H9 (cell line): ENCODE data around the gene AKAP7. TPM values are rescaled to one million over a fixed set of nuclear protein-coding genes. Genes with fewer than 3 reads are reported as not detected.

ENCODE experiments used
- DNase-seq: peaks from one replicate; pipeline ENCODE4 v3.0.0-alpha.2; 2017
- H2AFZ ChIP-seq: one replicate; pipeline ENCODE4 v1.6.1; 2013; ENCODE audit warnings: mild to moderate bottlenecking, low read length, control low read depth, moderate library complexity
- H2AK5ac ChIP-seq: 2 replicates; pipeline ENCODE4 v1.6.1; 2013; ENCODE audit warnings: low read length, control low read depth, mixed read lengths; ENCODE audit not compliant: insufficient read length
- H2BK120ac ChIP-seq: one replicate; pipeline ENCODE4 v1.6.1; 2013; ENCODE audit warnings: low read depth, mild to moderate bottlenecking, low read length, control low read depth, inconsistent platforms; ENCODE audit not compliant: poor library complexity, severe bottlenecking
- H2BK12ac ChIP-seq: 2 replicates; pipeline ENCODE4 v1.6.1; 2013; ENCODE audit warnings: low read length, control low read depth, mixed read lengths, low read depth; ENCODE audit not compliant: insufficient read length
- H2BK15ac ChIP-seq: 2 replicates; pipeline ENCODE4 v1.6.1; 2013; ENCODE audit warnings: low read depth, low read length, control low read depth
- H2BK20ac ChIP-seq: one replicate; pipeline ENCODE4 v1.6.1; 2013; ENCODE audit warnings: low read depth, mild to moderate bottlenecking, low read length, control low read depth, inconsistent platforms; ENCODE audit not compliant: poor library complexity, severe bottlenecking
- H2BK5ac ChIP-seq: 2 replicates; pipeline ENCODE4 v1.6.1; 2013; ENCODE audit warnings: low read length, control low read depth, mixed read lengths; ENCODE audit not compliant: insufficient read length
- H3K14ac ChIP-seq: 2 replicates; pipeline ENCODE4 v1.6.1; 2013; ENCODE audit warnings: low read length, control low read depth; ENCODE audit not compliant: insufficient read depth
- H3K18ac ChIP-seq: 2 replicates; pipeline ENCODE4 v1.6.1; 2013; ENCODE audit warnings: low read depth, mild to moderate bottlenecking, mixed read lengths, low read length, control low read depth; ENCODE audit not compliant: insufficient read length
- H3K23ac ChIP-seq: 2 replicates; pipeline ENCODE4 v1.6.1; 2013; ENCODE audit warnings: low read length, control low read depth, mixed read lengths, low read depth; ENCODE audit not compliant: insufficient read length
- H3K23me2 ChIP-seq: 2 replicates; pipeline ENCODE4 v1.6.1; 2013; ENCODE audit warnings: low read depth, mild to moderate bottlenecking, mixed read lengths, low read length, control low read depth; ENCODE audit not compliant: insufficient read length, poor library complexity, severe bottlenecking
- H3K27ac ChIP-seq: 2 replicates; pipeline ENCODE4 v1.5.1; 2013; ENCODE audit warnings: low read length, control low read depth, mixed read lengths, low read depth; ENCODE audit not compliant: insufficient read length
- H3K27me3 ChIP-seq: 2 replicates; pipeline ENCODE4 v1.6.1; 2013; ENCODE audit warnings: low read length, control low read depth, inconsistent platforms; ENCODE audit not compliant: insufficient read depth
- H3K4ac ChIP-seq: 2 replicates; pipeline ENCODE4 v1.6.1; 2013; ENCODE audit warnings: low read depth, mild to moderate bottlenecking, control low read depth, inconsistent platforms, low read length, moderate library complexity
- H3K4me1 ChIP-seq: 2 replicates; pipeline ENCODE4 v1.6.1; 2013; ENCODE audit warnings: low read length, control low read depth, inconsistent platforms; ENCODE audit not compliant: insufficient read depth
- H3K4me2 ChIP-seq: 2 replicates; pipeline ENCODE4 v1.6.1; 2013; ENCODE audit warnings: low read length, control low read depth, mixed read lengths; ENCODE audit not compliant: insufficient read length, insufficient read depth
- H3K56ac ChIP-seq: 2 replicates; pipeline ENCODE4 v1.6.1; 2013; ENCODE audit warnings: low read depth, mild to moderate bottlenecking, mixed read lengths, low read length, control low read depth; ENCODE audit not compliant: insufficient read length
- H3K79me1 ChIP-seq: 2 replicates; pipeline ENCODE4 v1.6.1; 2013; ENCODE audit warnings: low read depth, mild to moderate bottlenecking, moderate library complexity, low read length, control low read depth, inconsistent platforms; ENCODE audit not compliant: insufficient read depth, poor library complexity, severe bottlenecking
- H3K79me2 ChIP-seq: 2 replicates; pipeline ENCODE4 v1.6.1; 2013; ENCODE audit warnings: low read length, control low read depth, inconsistent platforms; ENCODE audit not compliant: insufficient read depth
- H3K9ac ChIP-seq: 2 replicates; pipeline ENCODE4 v1.6.1; 2013; ENCODE audit warnings: low read length, control low read depth, mixed read lengths; ENCODE audit not compliant: insufficient read length; ENCODE audit errors: extremely low read depth
- H3K9me3 ChIP-seq: one replicate; pipeline ENCODE4 v1.6.1; 2013; ENCODE audit warnings: low read depth, low read length, inconsistent platforms; ENCODE audit not compliant: control insufficient read depth
- H3T11ph ChIP-seq: one replicate; pipeline ENCODE4 v1.6.1; 2013; ENCODE audit warnings: mild to moderate bottlenecking, low read length, control low read depth, inconsistent platforms
- H4K20me1 ChIP-seq: one replicate; pipeline ENCODE4 v1.6.1; 2013; ENCODE audit not compliant: control insufficient read depth, insufficient read length, insufficient read depth
- H4K5ac ChIP-seq: 2 replicates; pipeline ENCODE4 v1.6.1; 2013; ENCODE audit warnings: low read depth, mild to moderate bottlenecking, mixed read lengths, low read length, control low read depth; ENCODE audit not compliant: insufficient read length
- H4K8ac ChIP-seq: replicated peaks from 2 replicates; pipeline ENCODE4 v1.6.1; 2013; ENCODE audit warnings: low read length, control low read depth, mixed read lengths, low read depth; ENCODE audit not compliant: insufficient read length
- H4K91ac ChIP-seq: 2 replicates; pipeline ENCODE4 v1.6.1; 2013; ENCODE audit warnings: low read depth, mild to moderate bottlenecking, moderate library complexity, mixed read lengths, low read length, control low read depth; ENCODE audit not compliant: insufficient read length
- H3K27ac Mint-ChIP-seq, 3 experiments: 2 replicates in 2 of 3; 3 replicates in 1 of 3; pipeline ENCODE4 v1.8.0; 2020 to 2021; ENCODE audit warnings: mixed read lengths in 3 of 3, mild to moderate bottlenecking in 1 of 3, moderate library complexity in 1 of 3
- H3K27me3 Mint-ChIP-seq: 2 replicates; pipeline ENCODE4 v1.8.0; 2021; ENCODE audit warnings: low read depth, mild to moderate bottlenecking, moderate library complexity, mixed read lengths
- H3K36me3 Mint-ChIP-seq, 3 experiments: 2 replicates in 2 of 3; 3 replicates in 1 of 3; pipeline ENCODE4 v1.8.0; 2020 to 2021; ENCODE audit warnings: low read depth in 3 of 3, mixed read lengths in 3 of 3; ENCODE audit not compliant: insufficient read depth in 1 of 3
- H3K4me1 Mint-ChIP-seq, 2 experiments: 2 replicates each; pipeline ENCODE4 v1.8.0; 2020; ENCODE audit warnings: mixed read lengths in 2 of 2
- H3K4me3 Mint-ChIP-seq, 2 experiments: 2 replicates in 1 of 2; 3 replicates in 1 of 2; pipeline ENCODE4 v1.8.0; 2020 to 2021; ENCODE audit warnings: mild to moderate bottlenecking in 2 of 2, mixed read lengths in 2 of 2, moderate library complexity in 1 of 2
- H3K9me3 Mint-ChIP-seq, 2 experiments: 2 replicates in 1 of 2; 3 replicates in 1 of 2; pipeline ENCODE4 v1.8.0; 2020; ENCODE audit warnings: mild to moderate bottlenecking in 2 of 2, mixed read lengths in 2 of 2, moderate library complexity in 1 of 2
- WGBS: extraction: QIAGEN DNeasy Blood & Tissue Kit; methylation state at CpG from one replicate; pipeline ENCODE4 v1.1.7; 2013; ENCODE audit warnings: missing lambda C conversion rate, low lambda C conversion rate, mixed read lengths; ENCODE audit not compliant: insufficient read length; ENCODE audit errors: extremely low coverage; 5-methylcytosine and 5-hydroxymethylcytosine counted together
- total RNA-seq: library from RNA; stranded (reverse); gene quantifications from 2 replicates; pipeline ENCODE4 v1.2.1, GENCODE V29; 2021
- TF ChIP-seq, protein P1 (sequence below): fragments of 200-600 bp; sonication (generic); conservative IDR thresholded peaks from 3 replicates; pipeline ENCODE4 v1.8.0; 2021; ENCODE audit warnings: antibody characterized with exemption, mild to moderate bottlenecking

AKAP7 gene
- total RNA-seq, 1 experiment from 2014 or later = 9.8 TPM

DNA sequence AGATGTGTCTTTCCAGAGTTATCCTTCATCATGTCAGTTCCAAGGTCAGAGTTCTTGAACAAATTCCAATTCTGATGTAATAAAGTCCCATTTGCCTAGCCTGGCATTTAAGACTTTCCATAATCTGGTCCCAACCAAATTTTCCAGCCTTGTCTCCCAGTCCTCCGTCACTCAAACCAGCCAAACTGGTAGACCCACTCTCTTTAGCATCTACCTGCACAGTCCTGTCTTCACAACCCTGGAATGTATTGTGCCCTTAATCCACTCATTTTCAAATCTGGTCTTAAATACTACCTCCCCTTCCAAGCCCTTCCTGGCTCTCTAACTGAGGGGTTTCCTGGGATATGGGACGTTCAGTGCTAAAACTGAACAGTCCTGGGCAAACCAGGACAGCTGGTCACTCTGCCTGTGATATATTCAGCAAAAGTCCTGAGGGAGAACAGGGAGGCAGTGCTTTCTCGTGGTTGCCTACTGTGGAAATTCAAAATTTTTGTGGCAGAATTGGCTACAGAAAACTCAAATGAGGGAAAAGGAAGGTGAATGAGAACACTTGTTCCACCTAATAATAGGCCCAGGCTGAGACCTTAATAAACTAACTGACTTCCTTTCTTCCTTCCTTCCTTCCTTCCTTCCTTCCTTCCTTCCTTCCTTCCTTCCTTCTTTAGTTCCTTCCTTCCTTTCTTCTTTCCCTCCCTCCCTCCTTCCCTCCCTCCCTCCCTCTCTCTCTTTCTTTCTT is 10.8 kb upstream of the AKAP7 start:
- Histone ChIP-seq H2BK120ac (no peak overlapping the region), H2AFZ (no peak overlapping the region), H3K56ac (no peak overlapping the region), H3K79me1 (no peaks in the 10 kb centered on the region), H3K9ac (no peak overlapping the region), H4K8ac (no peak overlapping the region), H3K4me2 (no peak overlapping the region), H4K91ac (no peak overlapping the region), H2BK15ac (no peak overlapping the region), H3K4me1 (no peaks in the 10 kb centered on the region), H3K18ac (no peak overlapping the region), H2BK20ac (no peak overlapping the region), H2AK5ac (no peak overlapping the region), H3K27ac (no peak overlapping the region), H2BK12ac (no peak overlapping the region), H3K27me3 (no peaks in the 10 kb centered on the region), H3K79me2 (no peaks in the 10 kb centered on the region), H3K14ac (no peak overlapping the region), H3T11ph (no peak overlapping the region), H3K4ac (no peak overlapping the region), H3K23me2 (no peaks in the 10 kb centered on the region), H3K23ac (no peak overlapping the region), H4K5ac (no peak overlapping the region), H2BK5ac (no peak overlapping the region), H4K20me1 (no peaks in the 10 kb centered on the region), H3K9me3 (no peaks in the 10 kb centered on the region)
- TF ChIP-seq, protein P1, sequence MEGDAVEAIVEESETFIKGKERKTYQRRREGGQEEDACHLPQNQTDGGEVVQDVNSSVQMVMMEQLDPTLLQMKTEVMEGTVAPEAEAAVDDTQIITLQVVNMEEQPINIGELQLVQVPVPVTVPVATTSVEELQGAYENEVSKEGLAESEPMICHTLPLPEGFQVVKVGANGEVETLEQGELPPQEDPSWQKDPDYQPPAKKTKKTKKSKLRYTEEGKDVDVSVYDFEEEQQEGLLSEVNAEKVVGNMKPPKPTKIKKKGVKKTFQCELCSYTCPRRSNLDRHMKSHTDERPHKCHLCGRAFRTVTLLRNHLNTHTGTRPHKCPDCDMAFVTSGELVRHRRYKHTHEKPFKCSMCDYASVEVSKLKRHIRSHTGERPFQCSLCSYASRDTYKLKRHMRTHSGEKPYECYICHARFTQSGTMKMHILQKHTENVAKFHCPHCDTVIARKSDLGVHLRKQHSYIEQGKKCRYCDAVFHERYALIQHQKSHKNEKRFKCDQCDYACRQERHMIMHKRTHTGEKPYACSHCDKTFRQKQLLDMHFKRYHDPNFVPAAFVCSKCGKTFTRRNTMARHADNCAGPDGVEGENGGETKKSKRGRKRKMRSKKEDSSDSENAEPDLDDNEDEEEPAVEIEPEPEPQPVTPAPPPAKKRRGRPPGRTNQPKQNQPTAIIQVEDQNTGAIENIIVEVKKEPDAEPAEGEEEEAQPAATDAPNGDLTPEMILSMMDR = no peak
- Mint-ChIP-seq H3K4me3 (no peak overlapping the region), H3K36me3 (no peaks in the 10 kb centered on the region), H3K9me3 (no peaks in the 10 kb centered on the region), H3K4me1 (peaks cover 4 to 7% of the 10 kb centered on the region in 2 experiments; a peak in 1 of 4 replicates), H3K27me3 (no peaks in the 10 kb centered on the region), H3K27ac (no peak overlapping the region)
- no CpG with 5 or more reads among the region's 3 CpGs for WGBS
- DNase-seq = no peak
